Measurements from ENCODE around the gene SIRT7. TPM values are rescaled to one million over a fixed set of nuclear protein-coding genes. Genes with fewer than 3 reads are reported as not detected.

The SIRT7 gene
- total RNA-seq, 1 donor from 2014 or later, result 62.7 TPM

DNA sequence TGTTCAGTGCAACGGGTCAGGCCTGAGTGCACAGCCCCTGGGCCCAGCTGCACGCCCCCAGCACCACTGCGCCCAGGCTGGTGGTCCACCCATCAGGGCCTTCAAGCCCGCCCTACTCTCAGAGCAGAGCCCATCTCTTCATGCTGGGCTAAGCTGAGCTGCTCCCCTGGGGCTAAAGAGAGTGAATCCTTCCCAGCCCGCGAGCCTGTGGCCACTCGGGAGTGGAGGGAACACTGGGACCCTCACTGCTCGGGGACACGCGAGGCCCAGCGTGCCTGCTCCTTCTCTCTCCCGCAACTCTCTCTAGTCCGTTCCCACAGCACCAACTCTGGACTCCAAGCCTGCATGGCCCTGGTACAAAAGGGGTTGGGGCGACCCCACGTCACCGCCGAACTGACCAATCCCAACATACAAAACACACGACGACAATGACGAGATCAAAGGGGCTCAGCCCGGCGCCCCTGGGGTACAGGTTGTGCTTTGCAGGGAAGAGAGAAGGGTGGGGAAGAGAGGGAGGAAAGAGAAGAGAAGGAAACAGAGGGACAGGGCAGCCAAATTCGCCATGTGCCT lies 4.1 kb upstream of the SIRT7 start:
- intact Hi-C loops (cut with micrococcal nuclease), result no loop called here

DNA sequence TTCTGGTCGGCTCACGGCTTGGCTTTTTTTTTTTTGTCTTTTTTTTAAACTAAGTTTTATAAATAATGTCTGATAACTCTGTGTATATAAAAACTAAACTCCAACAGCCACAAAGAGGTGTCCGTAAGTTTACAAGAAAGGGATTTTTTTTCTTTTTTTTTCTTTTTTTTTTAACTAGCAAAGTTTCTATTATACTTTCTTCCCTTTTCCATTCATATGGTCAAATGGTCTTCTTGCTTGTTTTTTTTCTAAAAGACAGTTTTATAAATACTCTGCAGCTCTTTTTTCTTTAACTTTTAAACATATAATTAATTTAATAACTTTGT lies 3.5 kb upstream of the SIRT7 start:
- intact Hi-C loops (cut with micrococcal nuclease), result no loop called here

DNA sequence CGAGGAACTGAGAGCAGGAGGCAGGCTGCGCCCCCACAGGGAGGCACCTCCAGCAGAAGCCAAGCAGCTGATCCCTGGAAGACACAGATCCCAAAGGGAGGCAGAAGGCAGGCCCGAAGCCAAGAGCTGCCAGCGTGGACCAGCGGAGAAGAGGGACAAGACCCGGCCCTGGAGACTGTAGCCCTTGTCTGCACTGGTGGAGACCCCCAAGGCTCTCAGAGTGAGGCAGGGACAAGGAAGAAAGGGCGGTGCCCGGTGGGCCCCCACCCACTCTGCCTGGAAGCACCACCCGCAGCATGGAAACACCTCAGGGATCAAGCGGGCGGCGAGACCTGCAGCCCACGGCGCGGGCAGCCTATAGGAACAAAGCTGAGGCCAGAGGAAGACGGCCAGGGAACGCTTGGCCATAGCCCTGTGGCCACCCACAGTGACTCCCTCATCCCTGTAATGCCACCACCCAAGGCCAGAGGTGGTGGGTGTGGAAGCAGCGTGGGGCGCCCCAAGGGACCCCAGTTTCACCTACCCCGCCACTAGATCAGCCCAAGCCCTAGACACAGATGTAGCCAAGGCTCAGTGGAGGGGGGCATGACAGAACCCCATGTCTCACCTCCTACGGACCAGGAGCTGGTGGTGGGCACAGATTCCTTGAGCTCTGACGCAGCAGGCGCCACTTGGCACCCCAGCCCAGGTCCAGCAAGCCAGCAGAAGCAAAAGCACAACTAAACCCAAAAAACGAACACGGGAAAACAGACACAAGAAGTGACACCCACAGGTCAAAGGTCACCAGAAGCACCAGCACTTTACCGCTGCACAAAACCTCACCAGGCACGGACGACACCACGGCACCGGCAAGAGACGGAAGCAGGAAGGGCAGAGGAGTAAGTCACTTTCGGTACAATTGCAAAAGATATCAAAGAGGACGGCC lies 2.9 kb upstream of the SIRT7 start:
- intact Hi-C loops (cut with micrococcal nuclease), result no loop called here

DNA sequence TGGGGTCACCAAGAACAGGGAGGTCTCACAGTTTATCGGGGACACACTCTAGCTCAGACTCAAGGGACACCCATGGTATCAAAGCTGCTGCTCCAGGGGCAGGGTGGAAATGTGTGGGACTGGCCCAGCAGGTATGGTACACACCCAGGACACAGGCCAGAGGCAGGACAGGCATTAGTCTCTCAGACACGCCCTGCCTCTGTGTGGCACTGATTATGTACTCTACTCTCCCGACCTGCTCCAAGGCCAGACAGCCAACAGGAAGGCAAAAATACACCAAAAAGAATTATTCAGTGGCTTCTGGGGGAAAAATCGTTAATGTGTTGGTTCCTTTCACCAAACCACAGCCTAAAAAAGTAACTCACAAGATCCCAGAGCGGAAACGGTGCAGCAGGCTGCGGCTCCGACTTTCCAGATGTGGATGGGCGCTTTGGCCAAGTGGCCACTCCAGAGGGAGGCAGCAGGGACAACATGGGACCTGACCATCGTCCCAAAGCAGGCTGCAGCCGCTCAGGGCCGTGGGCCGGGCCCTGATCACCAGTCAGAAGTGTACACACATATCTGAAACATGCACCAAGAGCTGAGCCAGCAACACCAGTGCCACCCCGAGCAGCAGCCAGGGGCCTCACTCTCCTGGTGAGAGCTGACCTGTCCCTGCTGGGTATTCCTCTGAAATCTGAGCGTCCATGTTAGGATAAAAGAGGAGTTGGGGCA lies 1.0 kb upstream of the SIRT7 start:
- intact Hi-C loops (cut with micrococcal nuclease), result loop anchor here (1.0 to 2.0 kb wide), 4 partner anchors 8 to 58 kb away; partner anchors contain the start of genes ARHGDIA, MAFG and P4HB

DNA sequence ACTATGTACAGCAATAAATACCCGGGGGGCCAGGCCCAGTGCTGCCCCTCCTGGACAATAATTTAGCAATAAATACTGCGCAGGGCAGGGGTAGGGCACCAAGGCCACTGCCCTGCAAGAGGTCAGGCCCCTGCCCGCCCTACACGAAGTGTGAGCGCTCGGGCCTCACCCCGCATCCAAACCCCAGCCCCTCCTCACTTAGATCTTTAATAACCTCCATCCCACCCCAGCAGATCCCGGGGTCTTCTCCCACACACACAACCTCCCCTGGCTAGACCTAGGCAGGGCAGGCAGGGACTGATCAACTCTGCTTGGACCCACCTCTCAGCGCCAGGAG lies 325 bp upstream of the SIRT7 start:
- intact Hi-C loops (cut with micrococcal nuclease), result loop anchor here (1.0 to 2.0 kb wide), 4 partner anchors 8 to 58 kb away; partner anchors contain the start of genes ARHGDIA, MAFG and P4HB

DNA sequence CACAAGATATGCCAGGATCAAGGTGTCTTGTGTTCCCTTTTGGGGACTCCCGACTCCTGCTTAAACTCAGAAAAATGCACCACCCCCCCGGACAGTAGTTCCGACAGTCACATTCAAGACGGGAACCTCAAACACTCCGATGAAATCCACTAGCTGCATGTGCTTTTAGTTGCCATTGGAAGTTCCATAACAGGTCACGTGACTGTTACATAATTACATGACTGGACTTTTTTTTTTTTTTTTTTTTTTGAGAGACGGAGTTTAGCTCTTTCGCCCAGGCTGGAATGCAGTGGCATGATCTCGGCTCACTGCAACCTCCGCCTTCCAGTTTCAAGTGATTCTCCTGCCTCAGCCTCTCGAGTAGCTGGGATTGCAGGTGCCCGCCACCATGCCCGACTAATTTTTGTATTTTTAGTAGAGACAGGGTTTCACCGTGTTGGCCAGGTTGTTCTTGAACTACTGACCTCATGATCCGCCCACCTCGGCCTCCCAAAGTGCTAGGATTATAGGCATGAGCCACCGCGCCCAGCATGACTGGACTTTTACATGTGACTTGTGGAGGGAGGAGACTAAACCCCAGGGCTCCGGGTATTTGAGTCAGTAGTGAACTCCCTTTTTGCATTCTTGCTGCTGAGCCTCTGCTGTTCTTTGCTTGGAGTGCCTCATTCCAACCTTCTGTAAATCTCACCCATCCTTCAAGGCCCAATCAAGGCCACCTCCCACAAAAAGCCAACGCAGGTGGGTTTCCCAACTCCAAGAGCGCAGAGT lies 1.6 kb downstream of the SIRT7 start:
- intact Hi-C loops (cut with micrococcal nuclease), result no loop called here

DNA sequence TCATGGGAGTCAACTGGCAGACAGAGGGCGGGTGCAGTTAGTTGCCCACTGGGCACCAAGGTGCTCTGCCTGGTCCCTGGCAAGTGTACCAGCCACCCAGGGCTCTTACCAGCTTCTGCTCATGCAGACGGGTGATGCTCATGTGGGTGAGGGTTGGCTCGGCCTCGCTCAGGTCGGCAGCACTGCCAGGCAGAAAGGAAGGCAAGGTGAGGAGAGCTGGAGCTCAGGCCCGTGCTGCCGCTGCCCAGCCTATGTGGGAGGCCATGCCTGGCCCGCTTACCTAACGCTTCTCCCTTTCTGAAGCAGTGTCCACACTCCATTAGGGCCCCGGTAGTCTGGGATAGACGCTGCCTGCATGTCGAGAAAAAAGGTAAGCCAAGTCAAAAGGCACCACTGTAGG lies 2.6 kb downstream of the SIRT7 start:
- intact Hi-C loops (cut with micrococcal nuclease), result no loop called here

DNA sequence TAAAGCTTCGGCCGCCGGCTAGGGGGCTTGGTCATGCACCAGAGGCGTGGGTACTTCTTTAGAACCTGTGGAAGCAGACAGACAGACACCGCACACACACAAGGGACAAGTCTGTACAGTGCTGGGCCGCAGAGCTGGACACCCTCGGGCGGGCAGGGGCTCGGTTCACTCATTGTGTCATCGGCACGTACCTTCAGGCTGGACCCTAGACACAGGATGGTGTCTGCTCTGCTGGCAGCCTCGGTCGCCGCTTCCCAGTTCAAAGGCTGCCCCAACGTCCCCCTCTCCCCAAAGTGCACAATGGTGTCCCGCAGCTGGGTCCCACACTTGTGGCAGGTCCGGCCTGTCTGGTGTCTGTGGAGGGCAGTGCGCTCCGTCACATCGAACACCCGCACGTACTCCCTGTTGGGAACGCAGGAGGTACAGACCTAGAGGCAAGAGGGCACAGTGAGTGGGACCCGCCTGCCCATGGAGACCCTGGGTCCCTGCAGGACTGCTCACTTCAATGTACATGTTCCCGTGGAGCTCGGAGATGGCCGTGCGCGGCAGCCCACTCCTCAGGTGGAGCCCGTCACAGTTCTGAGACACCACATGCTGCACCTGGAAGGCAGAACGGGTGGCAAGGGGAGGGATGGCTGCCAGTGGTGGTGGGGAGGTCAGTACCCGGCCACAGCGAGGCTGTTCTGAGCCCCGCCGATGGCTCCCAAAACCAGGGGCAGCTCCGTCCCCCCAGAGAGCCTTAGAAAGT lies 3.7 kb downstream of the SIRT7 start:
- intact Hi-C loops (cut with micrococcal nuclease), result loop anchor here (5.0 kb wide), 1 partner anchor 108 kb away; the partner anchor contains the start of genes CENPX and LRRC45

DNA sequence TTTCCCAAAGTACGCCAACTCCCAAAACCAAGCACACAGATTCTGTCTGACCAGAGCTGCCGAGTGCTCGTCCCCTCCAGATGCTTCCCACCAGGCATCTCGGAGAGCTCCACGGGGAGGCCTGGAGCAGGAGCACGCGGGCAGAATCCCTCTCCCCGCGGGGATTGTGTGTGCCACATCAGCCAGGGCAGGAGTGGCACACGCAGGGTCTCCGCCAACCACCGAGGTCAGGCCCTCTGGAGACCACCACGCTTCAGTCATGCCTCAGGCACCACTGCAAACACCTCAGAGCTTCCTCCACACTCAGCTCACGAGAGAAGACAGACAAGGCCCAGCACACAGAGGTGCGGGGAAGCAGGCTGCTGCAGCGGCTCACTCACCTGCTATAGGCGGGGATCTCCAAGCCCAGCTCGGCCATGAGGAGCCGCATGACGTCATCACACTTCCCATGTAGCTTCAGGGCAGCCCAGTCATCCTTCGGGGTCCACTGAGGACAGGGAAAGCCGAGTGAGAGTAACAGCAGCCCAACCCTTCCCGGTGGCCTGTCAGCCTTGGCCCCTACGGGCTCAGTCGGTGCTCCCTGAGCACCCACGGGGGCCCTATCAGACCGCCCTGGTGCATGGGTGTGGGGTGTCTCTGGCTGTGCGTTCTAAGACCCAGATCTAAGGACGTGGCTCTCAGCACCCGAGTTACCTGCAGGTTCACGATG lies 4.4 kb downstream of the SIRT7 start:
- intact Hi-C loops (cut with micrococcal nuclease), result loop anchor here (5.0 kb wide), 1 partner anchor 109 kb away; the partner anchor contains the start of genes CENPX and LRRC45

DNA sequence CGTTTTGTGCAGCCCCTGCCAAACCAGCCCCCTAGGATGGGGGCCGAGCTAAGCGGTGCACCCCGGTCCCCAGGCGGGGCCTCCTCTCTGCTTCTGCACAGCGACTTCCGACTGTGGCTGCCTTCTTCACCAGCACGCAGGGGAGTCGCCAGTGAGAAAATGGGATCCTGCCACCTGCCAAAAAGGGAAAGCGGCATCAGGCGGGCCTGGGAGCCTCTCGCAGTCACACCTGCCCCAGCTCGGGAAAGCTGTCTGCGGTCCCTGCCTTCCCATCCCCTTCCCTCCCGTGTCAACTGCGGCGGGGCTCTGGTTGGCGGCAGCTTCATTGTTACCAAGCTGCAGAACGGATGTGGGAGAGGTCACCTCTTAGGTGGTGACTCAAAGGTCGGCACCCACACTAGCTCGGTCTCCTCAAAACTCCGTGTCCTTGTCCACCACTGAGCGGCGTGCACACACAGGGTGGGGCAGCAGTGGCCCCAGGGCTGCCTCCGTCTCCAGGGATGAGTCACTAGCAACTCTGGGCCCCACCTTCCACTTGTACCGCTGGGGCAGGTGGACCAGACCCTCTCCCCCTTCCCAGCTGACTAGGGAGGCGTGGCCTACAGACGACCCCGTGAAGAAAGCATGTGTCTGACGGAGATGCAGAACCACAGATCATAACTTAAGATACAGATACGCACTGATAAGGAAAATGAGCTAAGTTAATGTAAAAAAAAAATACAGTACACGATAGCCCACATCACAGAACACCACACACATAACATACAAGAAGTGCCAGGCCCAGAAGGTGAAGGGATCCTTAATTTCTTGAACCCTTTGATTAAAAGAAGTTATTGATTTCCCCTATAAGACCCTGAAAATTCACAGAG lies 5.3 kb downstream of the SIRT7 start:
- intact Hi-C loops (cut with micrococcal nuclease), result loop anchor here (5.0 kb wide), 1 partner anchor 110 kb away; the partner anchor contains the start of genes CENPX and LRRC45

DNA sequence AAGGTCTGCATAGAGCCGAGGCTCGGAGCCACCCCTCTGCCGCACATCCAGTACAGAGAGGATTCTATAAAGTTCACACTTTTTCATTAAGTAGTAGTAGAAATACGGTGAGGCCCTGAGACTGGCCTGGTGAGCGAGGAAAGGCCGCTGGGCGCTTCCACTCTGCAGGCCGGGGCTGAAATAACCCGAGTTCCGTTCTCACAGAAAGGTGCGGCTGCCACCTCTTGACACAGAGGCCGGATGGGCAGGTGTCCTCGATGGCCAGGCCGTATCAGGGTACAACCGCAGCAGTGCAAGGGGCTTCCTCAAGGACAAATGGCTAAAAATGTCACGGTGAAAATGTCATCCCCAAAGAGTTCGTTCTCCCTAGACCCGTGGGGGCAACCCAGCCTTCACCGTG lies 6.0 kb downstream of the SIRT7 start:
- intact Hi-C loops (cut with micrococcal nuclease), result loop anchor here (1.0 to 5.0 kb wide), 6 partner anchors 15 to 110 kb away; partner anchors contain the start of genes ALYREF, ANAPC11, ARHGDIA and CENPX

DNA sequence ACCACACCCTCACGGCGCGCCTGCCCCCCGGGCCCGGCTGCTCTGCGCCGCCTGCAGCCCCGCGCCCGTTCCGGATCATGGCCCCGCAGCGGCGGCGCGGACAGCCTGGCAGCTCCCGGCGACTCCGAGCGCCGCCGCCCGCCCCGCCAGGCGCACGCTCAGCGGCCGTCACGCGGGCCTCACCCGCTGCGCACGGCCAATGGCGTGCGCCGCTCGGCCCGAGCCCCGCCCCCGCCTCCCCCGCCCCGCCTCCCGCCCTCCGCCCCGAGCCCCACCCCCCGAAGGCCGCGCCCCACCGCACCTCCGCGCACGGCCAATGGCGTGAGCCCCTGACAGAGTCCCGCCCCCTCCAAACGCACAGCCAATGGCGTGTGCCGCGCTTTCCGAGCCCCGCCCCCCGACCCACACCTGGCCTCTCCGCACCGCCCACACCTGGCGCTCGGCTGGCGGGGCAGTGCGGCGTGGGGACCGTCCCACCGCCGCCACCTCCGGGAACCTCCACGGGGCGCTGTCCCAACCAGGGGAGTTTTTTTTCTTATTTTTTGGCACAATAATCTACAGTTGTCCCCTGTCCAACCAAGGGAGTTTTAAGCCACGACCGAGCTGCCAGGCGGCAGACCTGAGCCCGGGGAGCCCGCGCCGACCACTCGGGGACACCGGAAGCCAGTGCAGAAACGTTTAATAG lies 6.6 kb downstream of the SIRT7 start, which contains the start of gene PCYT2:
Gene PCYT2, minus strand, starts transcription at position 123 of the 685 bp plus-strand sequence. Its CDS starts 44 bp downstream, at position 79.
- intact Hi-C loops (cut with micrococcal nuclease), result loop anchor here (1.0 to 5.0 kb wide), 6 partner anchors 15 to 111 kb away; partner anchors contain the start of genes ALYREF, ANAPC11, ARHGDIA and CENPX

DNA sequence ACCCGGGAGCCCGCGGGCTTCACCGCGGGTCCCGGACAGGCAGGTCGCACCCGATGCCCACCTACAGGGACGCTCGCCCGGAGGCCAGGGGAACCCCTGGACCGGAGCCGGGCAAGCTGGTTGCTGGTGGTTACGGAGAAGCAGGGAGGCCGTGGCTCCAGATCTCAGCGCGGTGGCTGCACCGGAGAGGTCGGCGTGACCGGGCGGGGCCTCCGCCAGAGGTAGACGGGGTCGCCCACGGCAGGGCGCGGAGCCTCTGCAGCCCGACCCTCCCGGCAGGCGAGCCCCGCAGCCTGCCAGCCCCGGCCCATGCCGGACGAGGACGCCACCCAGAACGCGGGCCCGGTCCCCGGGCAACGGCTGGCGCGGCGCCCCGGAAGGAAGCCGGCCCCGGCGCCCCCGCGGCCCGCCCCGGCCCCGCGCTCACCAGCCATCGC lies 7.1 kb downstream of the SIRT7 start:
- intact Hi-C loops (cut with micrococcal nuclease), result loop anchor here (1.0 to 5.0 kb wide), 7 partner anchors 7 to 111 kb away; partner anchors contain the start of genes ALYREF, ANAPC11, ARHGDIA and CENPX

DNA sequence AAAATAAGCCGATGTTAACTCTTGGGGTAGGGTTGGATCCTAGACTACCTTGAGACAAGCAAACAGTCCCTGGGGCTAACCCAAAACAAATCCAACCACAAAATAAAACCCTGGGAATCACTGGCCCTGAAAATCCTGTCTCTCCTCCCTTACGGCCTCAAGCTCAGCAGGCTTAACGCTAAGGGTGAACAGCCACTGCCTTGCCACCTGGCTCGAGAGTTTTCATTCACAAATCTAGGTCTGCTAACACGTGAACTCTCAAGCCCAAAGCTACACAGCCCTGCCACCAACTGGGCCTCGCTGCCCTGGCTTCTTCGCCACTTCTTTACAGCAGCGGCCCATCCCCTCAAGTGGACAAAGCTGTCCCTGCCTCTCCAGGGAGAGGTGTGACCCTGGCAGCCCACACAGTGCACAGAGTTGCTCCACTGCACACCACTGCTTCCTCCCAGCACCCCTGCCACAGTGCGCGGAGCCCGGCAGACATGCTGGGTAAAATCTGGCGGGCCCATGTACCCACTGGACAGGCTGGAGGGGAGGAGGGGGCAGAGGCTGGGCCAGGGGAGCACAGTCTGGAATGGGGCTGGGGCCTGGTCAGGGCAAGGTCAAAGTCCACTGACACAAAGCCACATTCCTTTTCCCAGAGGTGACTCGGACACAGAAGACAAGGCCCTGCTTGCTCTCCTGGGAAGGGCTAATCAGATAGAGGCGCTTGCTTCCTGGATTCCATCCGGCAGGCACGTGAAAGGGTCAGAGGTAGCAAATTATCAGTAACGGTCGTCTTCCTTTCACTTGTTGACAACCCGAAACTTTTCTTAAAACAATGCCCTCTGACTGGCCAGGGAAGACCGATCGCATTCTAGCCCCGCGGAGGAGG lies 7.8 kb downstream of the SIRT7 start:
- intact Hi-C loops (cut with micrococcal nuclease), result loop anchor here (1.0 to 5.0 kb wide), 4 partner anchors 8 to 112 kb away; partner anchors contain the start of genes CENPX, LRRC45, MAFG and MCRIP1

DNA sequence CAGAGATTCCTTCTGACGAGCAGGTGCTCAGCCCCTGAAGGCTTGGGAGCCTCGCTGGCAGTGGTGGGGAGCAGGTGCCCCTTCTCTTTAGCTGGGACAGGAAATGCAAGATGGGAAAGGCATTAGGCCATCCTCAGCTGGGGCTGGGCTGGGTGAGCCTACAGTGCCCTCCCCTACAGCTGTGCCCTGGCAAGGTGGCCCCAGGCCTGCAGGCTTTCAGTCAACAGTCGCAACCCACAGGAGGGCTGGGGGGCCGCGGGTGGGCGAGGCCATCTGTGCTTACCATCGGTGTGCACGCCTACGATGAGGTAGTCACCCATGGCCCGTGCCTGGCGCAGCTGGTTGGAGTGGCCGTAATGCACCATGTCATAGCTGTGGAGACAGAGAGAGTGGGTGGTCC lies 8.7 kb downstream of the SIRT7 start:
- intact Hi-C loops (cut with micrococcal nuclease), result no loop called here

DNA sequence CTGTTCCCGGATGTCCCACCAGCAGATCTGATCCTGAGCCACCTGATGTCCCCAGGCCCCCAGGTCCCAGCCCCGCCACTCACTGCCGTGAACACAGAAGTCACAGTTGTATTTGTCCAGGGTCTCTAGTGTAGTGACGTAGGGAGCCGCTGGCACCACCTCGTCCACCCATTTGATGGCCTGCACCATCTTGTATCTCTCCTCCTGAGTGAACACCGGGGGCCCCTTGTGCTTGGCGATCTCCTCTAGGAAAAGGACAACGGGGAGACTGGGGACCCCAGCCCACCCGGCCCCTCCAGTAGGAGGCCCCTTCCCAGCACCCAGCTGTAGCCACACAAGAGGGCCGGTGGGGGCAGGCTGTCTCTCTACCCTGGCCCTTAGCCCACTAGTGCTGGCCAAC lies 9.2 kb downstream of the SIRT7 start:
- intact Hi-C loops (cut with micrococcal nuclease), result no loop called here

All from T-helper 1 cell treated with Interleukin-12 subunit alpha and Interleukin-12 subunit beta and Interleukin-4 antibody, amounts not matched to agents 30 ng/mL and 1 ng/mL, for 36 hours (primary cell).